WTC11 (cell line): ENCODE results near the gene NKAIN4. TPM values are rescaled to one million over a fixed set of nuclear protein-coding genes. Genes with fewer than 3 reads are reported as not detected.

Experiments used
- ATAC-seq: fragments of 200-7000 bp; cut with Tn5 transposase; 2 replicates; pipeline ENCODE4 v1.10.0; 2021; ENCODE audit warnings: mild to moderate bottlenecking, moderate library complexity
- CTCF ChIA-PET: fragments of 300-600 bp; sonication (Branson Sonifier 250); formaldehyde crosslinking; loops from one replicate; lab custom pipeline; 2021; ENCODE audit warnings: antibody characterized with exemption; lab: Charles Lee
- POLR2A ChIA-PET: fragments of 350-600 bp; sonication (Branson Sonifier 250); formaldehyde crosslinking; loops from one replicate; lab custom pipeline; 2021; ENCODE audit warnings: antibody characterized with exemption; lab: Charles Lee
- DNase-seq: peaks from one replicate; pipeline ENCODE4 v3.0.0; 2021; ENCODE audit warnings: low spot score
- H3K27ac Mint-ChIP-seq: 2 replicates; pipeline ENCODE4 v1.8.0; 2021; ENCODE audit warnings: mixed read lengths
- H3K27me3 Mint-ChIP-seq: 2 replicates; pipeline ENCODE4 v1.8.0; 2021; ENCODE audit warnings: low read depth, mild to moderate bottlenecking, moderate library complexity, mixed read lengths
- H3K36me3 Mint-ChIP-seq: 2 replicates; pipeline ENCODE4 v1.8.0; 2021; ENCODE audit warnings: mixed read lengths
- H3K4me1 Mint-ChIP-seq: 2 replicates; pipeline ENCODE4 v1.8.0; 2022; ENCODE audit warnings: mixed read lengths
- H3K4me3 Mint-ChIP-seq: 2 replicates; pipeline ENCODE4 v1.8.0; 2021; ENCODE audit warnings: mild to moderate bottlenecking, moderate library complexity, mixed read lengths
- H3K9me3 Mint-ChIP-seq: 2 replicates; pipeline ENCODE4 v1.8.0; 2021; ENCODE audit warnings: mixed read lengths
- AR ChIP-seq: fragments of 250-450 bp; sonication (Bioruptor Pico); IDR thresholded peaks from 2 replicates; pipeline ENCODE4 v1.9.0; 2021; ENCODE audit warnings: mild to moderate bottlenecking
- ATF1 ChIP-seq: sonication (generic); formaldehyde crosslinking; IDR thresholded peaks from 2 replicates; pipeline ENCODE4 v1.8.1; 2023; ENCODE audit warnings: mild to moderate bottlenecking, moderate library complexity, missing genetic modification reagents
- ATF2 ChIP-seq: sonication (generic); formaldehyde crosslinking; IDR thresholded peaks from 2 replicates; pipeline ENCODE4 v1.8.1; 2022; ENCODE audit warnings: low read depth, missing genetic modification reagents, borderline replicate concordance
- CREB1 ChIP-seq: sonication (generic); formaldehyde crosslinking; IDR thresholded peaks from 2 replicates; pipeline ENCODE4 v1.8.0; 2023; ENCODE audit warnings: mild to moderate bottlenecking, missing genetic modification reagents
- E2F1 ChIP-seq: sonication (generic); formaldehyde crosslinking; IDR thresholded peaks from 2 replicates; pipeline ENCODE4 v1.8.0; 2022; ENCODE audit warnings: mild to moderate bottlenecking, missing genetic modification reagents
- FOXK1 ChIP-seq: sonication (generic); formaldehyde crosslinking; IDR thresholded peaks from 2 replicates; pipeline ENCODE4 v1.8.0; 2022; ENCODE audit warnings: mild to moderate bottlenecking, moderate library complexity, missing genetic modification reagents
- JAZF1 ChIP-seq: fragments of 250-450 bp; sonication (Bioruptor Pico); IDR thresholded peaks from 2 replicates; pipeline ENCODE4 v1.9.0; 2021; ENCODE audit warnings: moderate library complexity, mild to moderate bottlenecking, inconsistent platforms
- JUN ChIP-seq: sonication (generic); formaldehyde crosslinking; IDR thresholded peaks from 2 replicates; pipeline ENCODE4 v1.8.0; 2023; ENCODE audit warnings: mild to moderate bottlenecking, missing genetic modification reagents
- PRDM15 ChIP-seq: sonication (generic); formaldehyde crosslinking; IDR thresholded peaks from 2 replicates; pipeline ENCODE4 v1.8.0; 2022; ENCODE audit warnings: missing genetic modification reagents
- PREB ChIP-seq: sonication (generic); formaldehyde crosslinking; IDR thresholded peaks from 2 replicates; pipeline ENCODE4 v1.8.1; 2022; ENCODE audit warnings: mild to moderate bottlenecking, missing genetic modification reagents, moderate library complexity, borderline replicate concordance
- RORB ChIP-seq: fragments of 250-450 bp; sonication (Bioruptor Pico); IDR thresholded peaks from 2 replicates; pipeline ENCODE4 v1.9.0; 2021; ENCODE audit warnings: mild to moderate bottlenecking
- SMAD3 ChIP-seq: sonication (generic); formaldehyde crosslinking; IDR thresholded peaks from 2 replicates; pipeline ENCODE4 v1.8.0; 2022; ENCODE audit warnings: missing genetic modification reagents, mild to moderate bottlenecking, borderline replicate concordance
- SP1 ChIP-seq: sonication (generic); formaldehyde crosslinking; conservative IDR thresholded peaks from 2 replicates; pipeline ENCODE4 v1.8.1; 2022; ENCODE audit warnings: missing genetic modification reagents
- TP53 ChIP-seq: sonication (generic); formaldehyde crosslinking; IDR thresholded peaks from 2 replicates; pipeline ENCODE4 v1.8.1; 2023; ENCODE audit warnings: mild to moderate bottlenecking, missing genetic modification reagents
- USF1 ChIP-seq: sonication (generic); formaldehyde crosslinking; IDR thresholded peaks from 2 replicates; pipeline ENCODE4 v1.8.0; 2022; ENCODE audit warnings: mild to moderate bottlenecking, missing genetic modification reagents
- ZBTB21 ChIP-seq: sonication (generic); formaldehyde crosslinking; IDR thresholded peaks from 2 replicates; pipeline ENCODE4 v1.8.1; 2023; ENCODE audit warnings: mild to moderate bottlenecking, missing genetic modification reagents, borderline replicate concordance
- total RNA-seq: library from RNA; stranded (reverse); gene quantifications from 3 replicates; pipeline ENCODE4 v1.2.3, GENCODE V29; 2021

NKAIN4 gene
- total RNA-seq, 1 experiment from 2014 or later, result 7.2 TPM

GRCh38 chr20:63290136-63290676 lies 35.9 kb upstream of the NKAIN4 start (continued):
- TF ChIP-seq PRDM15 (CRISPR knock-in tag) (no peak), ZBTB21 (CRISPR knock-in tag) (no peak), JUN (CRISPR knock-in tag) (no peak), USF1 (no peak), FOXK1 (no peak)

- ATAC-seq, result no peak
- Mint-ChIP-seq H3K9me3 (no peaks in the 10 kb centered on the region), H3K27ac (no peak overlapping the region)
- POLR2A ChIA-PET, result no interaction called here
- TF ChIP-seq TP53 (CRISPR knock-in tag) (no peak), RORB (CRISPR knock-in tag) (no peak), ATF1 (CRISPR knock-in tag) (no peak), ATF2 (CRISPR knock-in tag) (no peak), JAZF1 (CRISPR knock-in tag) (no peak), ZBTB21 (CRISPR knock-in tag) (no peak), E2F1 (CRISPR knock-in tag) (no peak), CREB1 (CRISPR knock-in tag) (no peak), AR (no peak), SMAD3 (no peak), PREB (no peak), SP1 (CRISPR knock-in tag) (no peak)
- TF ChIP-seq, all 79 proteins: peak for 0
- Mint-ChIP-seq H3K27me3 (no peaks in the 10 kb centered on the region), H3K36me3 (peaks cover 12% of the 10 kb centered on the region), H3K4me3 (no peak overlapping the region), H3K4me1 (peaks cover 4% of the 10 kb centered on the region; the same call in 1 of the 2 replicates)
- DNase-seq, result no peak
- CTCF ChIA-PET, result interaction anchor here (2.2 to 8.1 kb wide), 4 partner anchors 19 to 92 kb away, joined by 13 to 79 read pairs (median 44); partner anchors contain the start of gene NKAIN4
Observed at GRCh38 chr20:63289311-63290135, 35.3 kb upstream of the NKAIN4 start.
